Skeletal muscle tissue (tissue), 4 donors: Measurements from ENCODE around the gene SMIM22. TPM values are rescaled to one million over a fixed set of nuclear protein-coding genes. Genes with fewer than 3 reads are reported as not detected.

Source experiments
- H3K27ac ChIP-seq: one replicate; pipeline ENCODE4 v1.7.0; 2013; ENCODE audit warnings: mild to moderate bottlenecking, low read depth, low read length, inconsistent platforms
- H3K27me3 ChIP-seq, 3 donors: one replicate each; pipeline ENCODE4 v1.7.0; 2013; ENCODE audit warnings: low read length in 3 of 3; ENCODE audit not compliant: control insufficient read depth in 3 of 3, insufficient read depth in 3 of 3
- H3K36me3 ChIP-seq, 3 donors: one replicate each; pipeline ENCODE4 v1.7.0; 2013; ENCODE audit warnings: low read length in 3 of 3; ENCODE audit not compliant: control insufficient read depth in 3 of 3, insufficient read depth in 3 of 3
- H3K4me1 ChIP-seq, 3 donors: one replicate each; pipeline ENCODE4 v1.7.0; 2013; ENCODE audit warnings: low read length in 3 of 3, mild to moderate bottlenecking in 3 of 3; ENCODE audit not compliant: control insufficient read depth in 3 of 3, insufficient read depth in 3 of 3
- H3K4me3 ChIP-seq, 3 donors: one replicate each; pipeline ENCODE4 v1.7.0; 2013; ENCODE audit warnings: low read length in 3 of 3
- H3K9ac ChIP-seq, 3 donors: one replicate each; pipeline ENCODE4 v1.7.0; 2013; ENCODE audit warnings: low read length in 3 of 3, mild to moderate bottlenecking in 3 of 3, moderate library complexity in 2 of 3, low read depth in 1 of 3
- H3K9me3 ChIP-seq, 3 donors: one replicate each; pipeline ENCODE4 v1.7.0; 2013; ENCODE audit warnings: low read length in 3 of 3; ENCODE audit not compliant: control insufficient read depth in 3 of 3
- total RNA-seq: library from RNA; depleted of rRNA; stranded (reverse); fragments of >200 nt; gene quantifications from one replicate; pipeline ENCODE4 v1.2.3, GENCODE V29; 2014
- donor health status: Osteomylitis.

The SMIM22 gene
- total RNA-seq, 1 donor from 2014 or later, result not detected

DNA sequence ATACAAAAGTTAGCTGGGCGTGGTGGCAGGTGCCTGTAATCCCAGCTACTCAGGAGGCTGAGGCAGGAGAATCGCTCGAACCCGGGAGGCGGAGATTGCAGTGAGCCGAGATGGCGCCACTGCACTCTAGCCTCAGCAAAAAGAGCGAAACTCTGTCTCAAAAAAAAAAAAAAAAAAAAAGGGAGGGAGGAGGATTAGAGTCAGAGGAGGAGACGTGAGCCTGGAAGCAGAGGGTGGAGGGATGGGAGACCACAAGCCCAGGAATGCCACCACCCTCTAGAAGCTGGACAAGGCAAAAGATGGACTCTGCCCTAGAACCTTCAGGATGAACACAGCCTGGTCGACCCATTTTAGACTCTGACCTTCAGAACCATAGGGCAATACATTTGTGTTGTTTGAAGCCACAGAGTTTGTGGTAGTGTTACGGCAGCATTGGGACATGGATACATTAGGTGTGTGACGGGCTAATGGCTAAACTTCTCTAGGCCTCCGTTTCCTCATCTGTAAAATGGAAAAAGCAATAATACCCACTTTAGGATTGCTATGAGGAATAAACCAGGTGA lies 2.1 kb upstream of the SMIM22 start:
- Histone ChIP-seq H3K27me3 (no peaks in the 10 kb centered on the region), H3K9me3 (no peaks in the 10 kb centered on the region), H3K4me3 (no peak overlapping the region), H3K4me1 (no peaks in the 10 kb centered on the region), H3K27ac (no peak overlapping the region), H3K9ac (no peak overlapping the region), H3K36me3 (peaks cover 5 to 10% (median 8%) of the 10 kb centered on the region in 3 donors)

DNA sequence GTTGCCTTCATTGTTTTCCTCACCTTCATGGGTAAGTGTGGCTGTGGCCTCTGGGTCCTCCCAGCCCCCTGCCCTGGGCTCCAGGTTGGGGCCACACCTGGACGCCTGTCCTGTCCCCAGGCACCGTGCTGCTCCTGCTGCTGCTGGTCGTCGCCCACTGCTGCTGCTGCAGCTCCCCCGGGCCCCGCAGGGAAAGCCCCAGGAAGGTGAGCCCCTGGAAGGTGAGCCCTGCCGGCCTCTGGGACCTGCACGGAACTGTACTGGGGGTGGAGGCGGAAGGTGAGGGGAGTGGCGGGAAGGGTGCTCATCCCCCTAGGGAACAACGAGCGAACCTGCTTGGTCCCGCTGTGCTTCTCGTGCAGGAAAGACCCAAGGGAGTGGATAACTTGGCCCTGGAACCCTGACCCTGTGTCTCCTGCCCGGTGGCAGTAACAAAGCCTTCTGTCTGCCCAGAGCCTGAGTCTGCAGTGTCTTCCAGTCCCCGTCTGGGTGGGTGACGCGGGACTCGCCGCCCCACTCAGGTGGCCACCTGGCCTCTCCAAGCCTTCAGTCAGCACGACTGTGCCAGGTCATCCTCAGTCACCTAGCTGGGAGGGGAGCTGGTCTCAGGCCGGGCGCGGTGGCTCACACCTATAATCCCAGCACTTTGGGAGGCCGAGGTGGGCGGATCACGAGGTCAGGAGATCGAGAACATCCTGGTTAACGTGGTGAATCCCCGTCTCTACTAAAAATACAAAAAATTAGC lies 831 bp downstream of the SMIM22 start:
- H3K27me3 ChIP-seq, result no peaks in the 10 kb centered on the region
- H3K9me3 ChIP-seq, result no peaks in the 10 kb centered on the region
- no peak overlapping the region for H3K4me3 ChIP-seq
- H3K9ac ChIP-seq, result no peak overlapping the region
- H3K36me3 ChIP-seq, result peaks cover 20 to 26% (median 21%) of the 10 kb centered on the region in 3 donors
- H3K27ac ChIP-seq, result no peak overlapping the region
- peaks cover 2 to 6% (median 3%) of the 10 kb centered on the region in 3 donors for H3K4me1 ChIP-seq

DNA sequence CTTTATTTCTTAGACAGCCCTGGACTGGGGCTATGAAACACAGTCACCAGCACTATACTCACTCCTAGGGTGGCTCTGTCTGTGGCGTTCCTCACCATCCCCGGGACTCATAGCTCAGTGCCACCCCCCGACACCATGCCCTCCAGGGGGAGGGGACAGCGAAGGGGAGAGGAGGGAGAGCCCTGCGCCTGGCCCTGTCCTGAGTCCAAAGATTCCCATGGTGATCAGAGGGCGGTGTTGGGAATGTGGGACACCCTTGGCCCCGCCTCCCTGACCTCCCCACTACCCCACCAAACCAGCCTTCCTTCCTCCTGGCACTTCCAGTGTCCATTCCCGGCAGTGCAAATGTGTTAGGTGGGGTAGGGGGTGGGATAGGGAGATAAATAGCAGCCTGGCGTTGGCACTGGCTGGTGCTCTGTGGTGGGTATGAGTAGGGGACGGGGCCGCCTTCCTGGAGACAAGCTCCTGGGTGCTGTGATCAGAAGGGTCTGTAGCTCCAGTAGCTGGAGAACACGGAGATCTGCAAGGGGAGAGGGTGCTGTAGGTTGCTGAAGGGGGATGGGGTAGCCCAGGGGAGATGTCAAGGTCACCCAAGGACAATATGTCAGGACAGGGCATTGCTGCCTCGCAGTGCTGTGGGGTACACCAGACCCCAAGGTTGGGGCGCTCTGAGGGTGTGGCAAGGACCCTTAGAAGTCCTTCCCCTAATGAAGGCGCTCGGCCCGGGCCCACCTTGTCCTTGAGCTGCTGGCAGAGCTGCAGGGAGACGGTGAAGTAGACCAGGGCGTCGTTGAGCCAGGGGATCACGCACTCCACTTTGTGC lies 2.0 kb downstream of the SMIM22 start:
- H3K4me3 ChIP-seq, result no peak overlapping the region
- H3K27ac ChIP-seq, result no peak overlapping the region
- H3K9ac ChIP-seq, result no peak overlapping the region
- H3K9me3 ChIP-seq, result no peaks in the 10 kb centered on the region
- peaks cover 11 to 15% (median 14%) of the 10 kb centered on the region in 3 donors for H3K4me1 ChIP-seq
- no peaks in the 10 kb centered on the region for H3K27me3 ChIP-seq
- peaks cover 20 to 26% (median 21%) of the 10 kb centered on the region in 3 donors for H3K36me3 ChIP-seq

DNA sequence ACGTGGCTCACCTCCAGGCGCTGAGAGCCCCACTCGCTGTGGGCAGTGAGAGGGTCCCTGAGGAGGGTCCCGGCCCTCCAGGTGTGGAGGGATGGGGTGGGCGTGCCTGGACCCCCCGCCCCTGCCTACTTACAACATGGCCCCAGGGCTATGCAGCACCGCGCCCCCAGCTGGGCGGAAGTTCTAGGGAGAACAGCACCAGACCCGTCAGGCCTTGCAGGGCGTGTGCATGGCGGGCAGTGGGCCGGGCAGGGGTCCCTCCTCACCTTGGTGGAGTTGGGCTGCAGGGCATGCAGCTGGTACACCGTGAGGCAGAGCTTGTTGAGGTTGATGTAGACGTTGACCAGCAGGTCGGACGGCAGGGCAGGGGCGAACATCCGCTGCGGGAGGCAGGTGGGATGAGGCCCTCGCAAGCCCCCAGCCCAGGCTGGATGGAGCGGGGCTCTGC lies 2.7 kb downstream of the SMIM22 start:
- Histone ChIP-seq H3K27me3 (no peaks in the 10 kb centered on the region), H3K9me3 (no peaks in the 10 kb centered on the region), H3K9ac (no peak overlapping the region), H3K4me1 (peaks cover 11 to 15% (median 14%) of the 10 kb centered on the region in 3 donors), H3K27ac (no peak overlapping the region), H3K36me3 (peaks cover 20 to 26% (median 21%) of the 10 kb centered on the region in 3 donors), H3K4me3 (no peak overlapping the region)

DNA sequence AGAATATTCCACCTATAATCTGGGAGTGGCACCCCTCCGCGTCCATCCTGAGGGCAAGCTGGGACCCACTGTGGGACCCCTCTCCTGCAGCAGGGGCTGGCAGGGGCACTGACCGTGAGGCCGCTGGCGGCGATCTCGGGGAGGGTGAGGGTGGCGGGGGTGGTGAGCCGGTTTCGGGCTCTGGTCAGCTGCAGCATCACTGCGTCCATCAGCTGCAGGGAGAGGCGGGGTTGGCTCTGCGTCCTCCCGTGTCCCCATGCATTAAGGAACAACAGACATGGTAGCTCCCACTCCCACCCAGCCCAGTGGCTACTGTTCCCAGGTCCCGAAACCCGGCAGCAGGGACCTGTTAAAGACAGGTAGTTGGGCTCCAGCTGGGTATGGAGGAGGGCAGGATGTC lies 3.3 kb downstream of the SMIM22 start:
- Histone ChIP-seq H3K9me3 (no peaks in the 10 kb centered on the region), H3K4me3 (no peak overlapping the region), H3K9ac (no peak overlapping the region), H3K36me3 (peaks cover 20 to 26% (median 21%) of the 10 kb centered on the region in 3 donors), H3K27ac (no peak overlapping the region), H3K4me1 (peaks cover 14 to 17% (median 15%) of the 10 kb centered on the region in 3 donors), H3K27me3 (no peaks in the 10 kb centered on the region)

DNA sequence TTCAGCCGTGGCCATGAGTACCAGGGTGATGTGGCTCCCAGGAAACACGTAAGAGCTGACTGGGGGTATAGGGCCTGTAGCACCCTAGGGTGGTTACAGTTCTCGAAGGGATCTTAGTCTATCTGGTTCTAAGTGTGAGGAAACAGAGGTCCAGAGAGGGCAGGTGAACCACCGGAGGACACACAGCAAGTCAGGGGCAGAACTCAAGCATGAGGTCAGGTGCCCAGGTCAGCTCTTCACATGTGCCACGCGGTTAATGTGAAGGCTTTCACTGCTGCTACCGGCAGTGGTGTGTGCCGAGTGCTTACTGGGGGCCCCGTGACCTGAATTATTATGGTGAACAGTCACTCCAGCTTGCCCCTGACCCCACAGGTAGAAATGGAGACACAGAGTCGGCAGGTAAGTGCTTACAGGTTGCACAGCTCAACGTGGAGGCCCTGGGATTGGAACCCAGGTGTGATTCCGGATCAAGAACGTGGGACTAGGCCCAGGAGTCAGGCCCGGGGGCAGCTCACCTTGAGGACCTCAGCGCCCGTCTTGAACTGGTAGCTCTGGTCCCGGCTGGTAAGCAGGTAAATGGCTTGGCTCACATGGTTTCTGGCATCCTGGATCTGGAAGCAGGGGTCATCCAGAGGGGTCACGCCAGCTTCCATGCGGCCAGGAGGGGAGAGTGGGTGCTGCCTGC lies 4.1 kb downstream of the SMIM22 start:
- no peak overlapping the region for H3K27ac ChIP-seq
- H3K4me3 ChIP-seq, result no peak overlapping the region
- no peaks in the 10 kb centered on the region for H3K9me3 ChIP-seq
- H3K36me3 ChIP-seq, result peaks cover 20 to 29% (median 24%) of the 10 kb centered on the region in 3 donors
- no peak overlapping the region for H3K9ac ChIP-seq
- peaks cover 14 to 20% (median 15%) of the 10 kb centered on the region in 3 donors for H3K4me1 ChIP-seq
- H3K27me3 ChIP-seq, result no peaks in the 10 kb centered on the region

DNA sequence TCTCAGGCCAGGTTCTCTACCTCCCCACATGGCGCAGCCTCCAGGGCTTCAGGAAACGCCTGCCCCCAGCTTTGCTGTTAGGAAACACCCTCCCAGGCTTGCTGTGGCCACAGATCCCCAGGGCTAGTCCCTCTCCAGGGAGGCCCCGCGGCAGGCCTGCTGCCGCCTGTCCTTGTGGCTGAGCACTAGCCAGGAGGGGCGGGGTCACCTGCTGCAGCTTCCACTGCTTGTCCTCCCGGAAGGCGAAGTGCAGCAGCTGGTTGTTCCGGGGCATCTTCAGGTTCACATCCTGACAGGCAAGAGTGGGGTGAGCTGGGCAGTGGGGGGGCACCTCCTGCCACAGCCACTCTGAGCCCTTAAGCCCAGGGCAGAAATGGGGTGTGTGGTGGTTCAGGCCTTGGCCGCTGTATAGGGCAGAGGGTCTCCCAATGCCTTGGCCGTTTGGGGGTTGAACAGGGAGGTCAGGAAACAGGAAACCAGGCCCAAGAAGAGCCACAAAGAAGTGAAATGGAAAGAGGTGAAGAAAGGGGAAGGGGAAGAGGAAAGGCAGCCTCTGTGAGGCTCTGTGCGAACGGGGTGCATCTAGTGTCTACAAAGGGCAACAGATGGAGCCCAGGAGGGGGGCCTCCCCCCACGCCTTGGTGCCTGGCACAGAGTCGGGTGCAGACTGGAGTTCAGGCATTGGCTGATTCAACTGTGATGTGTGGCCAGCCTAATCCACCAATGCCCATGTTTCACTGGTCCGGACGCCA lies 5.3 kb downstream of the SMIM22 start:
- H3K36me3 ChIP-seq, result peaks cover 24 to 39% (median 33%) of the 10 kb centered on the region in 3 donors
- H3K9me3 ChIP-seq, result no peaks in the 10 kb centered on the region
- H3K4me3 ChIP-seq, result no peak overlapping the region
- no peak overlapping the region for H3K27ac ChIP-seq
- H3K27me3 ChIP-seq, result no peaks in the 10 kb centered on the region
- H3K4me1 ChIP-seq, result peaks cover 14 to 20% (median 15%) of the 10 kb centered on the region in 3 donors
- H3K9ac ChIP-seq, result peak overlapping the region in 2 of 3 donors; percentile 16 to 62

DNA sequence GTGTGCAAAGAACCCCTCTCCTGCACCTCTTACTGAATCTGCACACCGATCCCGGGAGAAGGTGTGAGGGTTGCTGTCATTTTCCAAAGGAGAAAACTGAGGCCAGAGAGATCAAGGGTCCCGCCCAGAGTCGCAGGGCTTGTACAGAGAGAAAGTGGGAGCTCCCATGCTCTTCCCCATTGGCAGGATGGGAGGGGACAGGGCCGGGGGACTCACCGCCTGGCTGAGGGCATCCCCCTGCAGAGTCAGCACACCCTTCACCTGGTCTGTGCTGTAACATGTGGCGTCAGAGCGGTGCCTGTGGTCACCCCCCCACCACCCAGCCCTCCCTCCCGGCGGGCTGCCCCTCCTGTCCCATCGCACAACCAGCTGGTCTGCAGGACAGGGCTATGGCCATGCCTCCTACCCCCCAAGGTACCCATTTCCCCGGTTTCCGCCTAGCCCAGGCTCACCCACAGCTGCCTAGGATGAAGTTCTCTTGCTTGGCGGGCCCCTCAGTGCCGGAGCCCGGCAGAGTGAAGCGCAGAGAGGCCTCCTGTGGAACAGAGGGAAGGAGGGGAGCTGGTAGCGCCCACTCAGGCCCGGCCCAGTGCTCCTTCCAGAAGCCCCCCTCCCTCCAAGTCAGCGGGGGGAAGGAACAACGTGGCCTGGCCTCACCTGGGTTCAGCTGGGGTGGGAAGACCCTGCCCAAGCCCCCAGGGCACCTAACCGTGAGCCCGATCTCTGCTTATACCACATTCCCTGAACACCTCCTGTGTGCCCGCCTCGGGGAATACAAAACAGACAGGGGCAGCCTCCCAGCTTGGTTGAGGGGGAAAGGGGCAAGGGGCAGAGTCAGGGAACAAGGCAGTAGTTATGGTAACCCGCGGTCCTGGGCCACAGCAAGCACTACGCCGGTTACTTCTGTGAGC lies 6.1 kb downstream of the SMIM22 start:
- Histone ChIP-seq H3K9me3 (no peaks in the 10 kb centered on the region), H3K27me3 (no peaks in the 10 kb centered on the region), H3K9ac (peak overlapping the region; percentile 62 to 86 (median 74)), H3K36me3 (peaks cover 24 to 42% (median 37%) of the 10 kb centered on the region in 3 donors), H3K27ac (peak overlapping the region; percentile 75), H3K4me1 (peaks cover 14 to 20% (median 15%) of the 10 kb centered on the region in 3 donors), H3K4me3 (peak overlapping the region; percentile 75 to 85 (median 81))
